HG03039 (cell line): ENCODE measurements around the gene MYO1C.
"Not testable (repeated sequence)": the region's sequence is repeated elsewhere in the genome, so short reads cannot be mapped to it uniquely, and the experiment has no call there.

Experiments used
- ATAC-seq: cut with Tn5 transposase; IDR thresholded peaks from one replicate; pipeline ENCODE4 v1.9.1; 2021; ENCODE audit warnings: mild to moderate bottlenecking, moderate library complexity; ENCODE audit not compliant: unreplicated experiment

The MYO1C gene

GRCh38 chr17:1467258-1467657 lies 25.2 kb downstream of the MYO1C start:
- no peak for ATAC-seq

GRCh38 chr17:1464186-1464585 lies 28.3 kb downstream of the MYO1C start:
- ATAC-seq, result no peak

- ATAC-seq, result no peak
Observed at GRCh38 chr17:1462164-1463112, 30.0 kb downstream of the MYO1C start.

- no peak for ATAC-seq
Observed at GRCh38 chr17:1461198-1461944, 31.1 kb downstream of the MYO1C start.

GRCh38 chr17:1460233-1460632 lies 32.3 kb downstream of the MYO1C start:
- no peak for ATAC-seq

- peak; percentile 81 for ATAC-seq
Observed at GRCh38 chr17:1455797-1456599, 36.5 kb downstream of the MYO1C start, which contains the start of gene CRK. CRK (minus strand) TSS chr17:1456232; CDS start chr17:1456117, 115 bp downstream.

- ATAC-seq, result peak; percentile 20
Observed at GRCh38 chr17:1455291-1455796, 37.1 kb downstream of the MYO1C start.

- ATAC-seq, result no peak
Observed at GRCh38 chr17:1454541-1454940, 37.9 kb downstream of the MYO1C start.

GRCh38 chr17:1453694-1454093 lies 38.8 kb downstream of the MYO1C start:
- not testable (repeated sequence) for ATAC-seq

- no peak for ATAC-seq
Observed at GRCh38 chr17:1452836-1453235, 39.6 kb downstream of the MYO1C start.

- ATAC-seq, result not testable (repeated sequence)
Observed at GRCh38 chr17:1450261-1450660, 42.2 kb downstream of the MYO1C start.

GRCh38 chr17:1449412-1449967 lies 43.0 kb downstream of the MYO1C start:
- ATAC-seq, result no peak

GRCh38 chr17:1447052-1447451 lies 45.4 kb downstream of the MYO1C start:
- no peak for ATAC-seq

- no peak for ATAC-seq
Observed at GRCh38 chr17:1446201-1446600, 46.3 kb downstream of the MYO1C start.

- ATAC-seq, result not testable (repeated sequence)
Observed at GRCh38 chr17:1445695-1446094, 46.8 kb downstream of the MYO1C start.

- ATAC-seq, result not testable (repeated sequence)
Observed at GRCh38 chr17:1442721-1443120, 49.8 kb downstream of the MYO1C start.

GRCh38 chr17:1442187-1442586 lies 50.3 kb downstream of the MYO1C start:
- no peak for ATAC-seq

GRCh38 chr17:1440921-1441320 lies 51.6 kb downstream of the MYO1C start:
- ATAC-seq, result no peak

GRCh38 chr17:1438593-1439083 lies 53.8 kb downstream of the MYO1C start:
- no peak for ATAC-seq

GRCh38 chr17:1435326-1435725 lies 57.2 kb downstream of the MYO1C start:
- no peak for ATAC-seq
